IPS-NIHi7 (cell line): ENCODE measurements around the gene ARHGAP31.
"Not testable (repeated sequence)": the region's sequence is repeated elsewhere in the genome, so short reads cannot be mapped to it uniquely, and the experiment has no call there.

ENCODE experiments used
- DNase-seq: peaks from one replicate; pipeline ENCODE4 v3.0.0; 2012; ENCODE audit warnings: mixed read lengths; ENCODE audit errors: extremely low spot score

The ARHGAP31 gene

GRCh38 chr3:119293871-119294695 lies at the start of gene ARHGAP31:
ARHGAP31 (plus strand) TSS chr3:119294383; CDS start chr3:119294905, 522 bp downstream.
- DNase-seq: peak; percentile 69

- DNase-seq: no peak
Measured at GRCh38 chr3:119245778-119246177, 48.4 kb upstream of the ARHGAP31 start.

- no peak for DNase-seq
Measured at GRCh38 chr3:119255214-119255613, 39.0 kb upstream of the ARHGAP31 start.

GRCh38 chr3:119257111-119257510 lies 37.1 kb upstream of the ARHGAP31 start:
- no peak for DNase-seq

- no peak for DNase-seq
Measured at GRCh38 chr3:119257654-119258410, 36.4 kb upstream of the ARHGAP31 start.

GRCh38 chr3:119258915-119259314 lies 35.3 kb upstream of the ARHGAP31 start:
- no peak for DNase-seq

- no peak for DNase-seq
Measured at GRCh38 chr3:119259821-119260220, 34.4 kb upstream of the ARHGAP31 start.

- DNase-seq: no peak
Measured at GRCh38 chr3:119261055-119261454, 33.1 kb upstream of the ARHGAP31 start.

- DNase-seq: not testable (repeated sequence)
Measured at GRCh38 chr3:119270212-119270611, 24.0 kb upstream of the ARHGAP31 start.

- no peak for DNase-seq
Measured at GRCh38 chr3:119276680-119277079, 17.5 kb upstream of the ARHGAP31 start.

- DNase-seq: no peak
Measured at GRCh38 chr3:119279101-119279554, 15.1 kb upstream of the ARHGAP31 start.

GRCh38 chr3:119279584-119280243 lies 14.5 kb upstream of the ARHGAP31 start:
- DNase-seq: no peak

- no peak for DNase-seq
Measured at GRCh38 chr3:119288669-119289403, 5.3 kb upstream of the ARHGAP31 start.

- DNase-seq: no peak
Measured at GRCh38 chr3:119289404-119289770, 4.8 kb upstream of the ARHGAP31 start.

- DNase-seq: no peak
Measured at GRCh38 chr3:119290613-119291012, 3.6 kb upstream of the ARHGAP31 start.

- DNase-seq: no peak
Measured at GRCh38 chr3:119291062-119291700, 3.0 kb upstream of the ARHGAP31 start.

- DNase-seq: no peak
Measured at GRCh38 chr3:119292666-119293065, 1.5 kb upstream of the ARHGAP31 start.

GRCh38 chr3:119293105-119293870 lies 895 bp upstream of the ARHGAP31 start:
- DNase-seq: peak; percentile 52

- peak; percentile 32 for DNase-seq
Measured at GRCh38 chr3:119294696-119295671, 801 bp downstream of the ARHGAP31 start.
